ENCODE data around the gene NOTCH2. TPM values are rescaled to one million over a fixed set of nuclear protein-coding genes. Genes with fewer than 3 reads are reported as not detected.

The NOTCH2 gene
- total RNA-seq, 6 donors from 2014 or later = 71.0 to 119 (median 89.1) TPM

DNA sequence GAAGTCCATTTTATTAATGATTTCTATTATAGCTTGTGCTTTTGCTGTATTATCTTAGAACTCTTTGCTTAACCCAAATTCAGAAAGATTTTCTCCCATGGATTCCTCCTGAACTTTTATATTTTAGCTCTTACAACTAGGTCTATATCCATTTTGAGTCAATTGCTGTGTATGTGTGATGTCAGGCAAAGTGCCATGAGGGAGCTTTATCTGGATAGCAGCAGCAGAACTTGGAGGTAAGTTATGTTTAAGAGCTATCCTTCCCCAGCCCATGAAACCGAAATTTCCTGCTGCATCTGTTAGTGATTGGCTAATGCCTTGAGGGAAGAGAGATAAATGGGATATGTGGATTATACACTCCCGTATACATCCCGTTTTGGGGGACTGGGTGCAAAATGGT, 203.0 kb downstream of the NOTCH2 start:
- Histone ChIP-seq H3K27ac (no peak overlapping the region), H3K4me1 (peaks cover 0 to 6% (median 1%) of the 10 kb centered on the region in 4 donors), H3K4me3 (no peak overlapping the region), H3K27me3 (no peaks in the 10 kb centered on the region), H3K36me3 (no peaks in the 10 kb centered on the region), H3K9me3 (no peaks in the 10 kb centered on the region)
- no peak for DNase-seq
- 68 to 69% methylated on average over 3 of the region's 3 CpGs for WGBS, 2 donors
- no peak for ATAC-seq (ENCODE audit: low FRiP score in 2 of 2)
- TF ChIP-seq, protein P1, sequence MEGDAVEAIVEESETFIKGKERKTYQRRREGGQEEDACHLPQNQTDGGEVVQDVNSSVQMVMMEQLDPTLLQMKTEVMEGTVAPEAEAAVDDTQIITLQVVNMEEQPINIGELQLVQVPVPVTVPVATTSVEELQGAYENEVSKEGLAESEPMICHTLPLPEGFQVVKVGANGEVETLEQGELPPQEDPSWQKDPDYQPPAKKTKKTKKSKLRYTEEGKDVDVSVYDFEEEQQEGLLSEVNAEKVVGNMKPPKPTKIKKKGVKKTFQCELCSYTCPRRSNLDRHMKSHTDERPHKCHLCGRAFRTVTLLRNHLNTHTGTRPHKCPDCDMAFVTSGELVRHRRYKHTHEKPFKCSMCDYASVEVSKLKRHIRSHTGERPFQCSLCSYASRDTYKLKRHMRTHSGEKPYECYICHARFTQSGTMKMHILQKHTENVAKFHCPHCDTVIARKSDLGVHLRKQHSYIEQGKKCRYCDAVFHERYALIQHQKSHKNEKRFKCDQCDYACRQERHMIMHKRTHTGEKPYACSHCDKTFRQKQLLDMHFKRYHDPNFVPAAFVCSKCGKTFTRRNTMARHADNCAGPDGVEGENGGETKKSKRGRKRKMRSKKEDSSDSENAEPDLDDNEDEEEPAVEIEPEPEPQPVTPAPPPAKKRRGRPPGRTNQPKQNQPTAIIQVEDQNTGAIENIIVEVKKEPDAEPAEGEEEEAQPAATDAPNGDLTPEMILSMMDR (IDR thresholded peaks at IDR 0.05) = no peak
- TF ChIP-seq POLR2AphosphoS5 (IDR thresholded peaks at IDR 0.05) = no peak
- TF ChIP-seq EP300 (IDR thresholded peaks at IDR 0.05) = no peak
- TF ChIP-seq POLR2A (IDR thresholded peaks at IDR 0.05) = no peak

DNA sequence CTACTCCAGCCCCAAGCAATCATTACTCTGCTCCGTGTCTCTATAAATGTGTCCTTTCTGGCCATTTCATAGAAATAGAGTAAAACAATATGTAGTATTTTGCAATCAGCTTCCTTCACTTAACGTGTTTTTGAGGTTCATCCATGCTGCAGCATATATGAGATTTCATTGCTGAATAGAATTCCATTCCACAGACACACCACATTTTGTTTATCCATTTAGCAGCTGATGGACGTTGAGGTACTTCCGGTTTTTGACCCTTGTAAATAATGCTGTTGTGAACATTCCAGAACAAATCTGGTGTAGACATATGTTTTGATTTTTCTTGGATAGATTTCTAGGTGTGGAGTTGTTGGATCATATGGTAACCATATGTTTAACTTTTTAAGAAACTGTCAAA, 203.8 kb downstream of the NOTCH2 start:
- no peak for DNase-seq
- H3K36me3 ChIP-seq = no peaks in the 10 kb centered on the region
- H3K9me3 ChIP-seq = no peaks in the 10 kb centered on the region
- H3K27ac ChIP-seq = no peak overlapping the region
- no peaks in the 10 kb centered on the region for H3K4me1 ChIP-seq
- H3K27me3 ChIP-seq = no peaks in the 10 kb centered on the region
- TF ChIP-seq POLR2AphosphoS5 (IDR thresholded peaks at IDR 0.05) = no peak
- TF ChIP-seq, protein P1 (IDR thresholded peaks at IDR 0.05) = no peak
- TF ChIP-seq EP300 (IDR thresholded peaks at IDR 0.05) = no peak
- no peak for TF ChIP-seq POLR2A (IDR thresholded peaks at IDR 0.05)
- ATAC-seq (ENCODE audit: low FRiP score in 2 of 2) = no peak
- WGBS, 2 donors = 27 to 51% methylated on average over 4 of the region's 4 CpGs
- no peak overlapping the region for H3K4me3 ChIP-seq

DNA sequence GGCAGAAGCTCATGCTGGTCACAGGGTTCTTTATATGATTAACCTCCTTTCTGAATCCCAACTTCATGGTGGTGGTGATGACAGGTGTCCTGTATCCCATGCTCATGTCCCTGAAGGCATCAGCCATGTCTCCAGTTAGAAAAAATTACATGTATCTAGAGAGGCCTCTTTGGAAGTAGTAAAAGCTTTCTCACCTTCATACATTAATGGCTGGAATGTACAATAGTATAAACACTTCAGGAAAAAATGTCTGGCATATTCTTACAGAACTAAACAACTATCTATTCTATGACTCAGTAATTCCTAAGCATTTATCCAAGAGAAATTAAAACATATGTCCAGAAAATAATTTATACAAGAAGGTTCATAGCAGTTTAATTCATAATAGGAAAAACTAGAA, 207.2 kb downstream of the NOTCH2 start:
- H3K4me3 ChIP-seq = no peak overlapping the region
- TF ChIP-seq POLR2AphosphoS5 (IDR thresholded peaks at IDR 0.05) = no peak
- TF ChIP-seq EP300 (IDR thresholded peaks at IDR 0.05) = no peak
- TF ChIP-seq POLR2A (IDR thresholded peaks at IDR 0.05) = no peak
- TF ChIP-seq, protein P1 (IDR thresholded peaks at IDR 0.05) = no peak
- ATAC-seq (ENCODE audit: low FRiP score in 2 of 2) = no peak

More for the DNA sequence above, 207.2 kb downstream of the NOTCH2 start:
- Histone ChIP-seq H3K27ac (no peak overlapping the region), H3K36me3 (no peaks in the 10 kb centered on the region), H3K9me3 (no peaks in the 10 kb centered on the region), H3K27me3 (no peaks in the 10 kb centered on the region), H3K4me1 (peaks cover 0 to 4% (median 0%) of the 10 kb centered on the region in 4 donors)
- DNase-seq = no peak

Other genes starting within 250 kb of the NOTCH2 start
- not detected for gene ADAM30, start 173.1 kb downstream of the NOTCH2 start, total RNA-seq
- gene SEC22B, start 106.9 kb upstream of the NOTCH2 start, total RNA-seq = 10 to 100 TPM; 12.3 to 41.0 (median 24.9) TPM